SU-DHL-6 (cell line): ENCODE measurements around the gene CDC25C.
A peak's percentile ranks its signal among the peaks of the same experiment; 100 is the strongest.

Experiments used
- H2AFZ ChIP-seq: fragments of 200-600 bp; sonication (generic); 2 replicates; pipeline ENCODE4 v1.6.1; 2014; ENCODE audit warnings: low read depth, mild to moderate bottlenecking, moderate library complexity, mixed read lengths, antibody characterized with exemption, low read length; ENCODE audit not compliant: severe bottlenecking
- H3F3A ChIP-seq: fragments of 200-600 bp; shearing (Covaris generic); 2 replicates; pipeline ENCODE4 v1.6.0; 2016; ENCODE audit warnings: antibody characterized with exemption, mild to moderate bottlenecking; ENCODE audit not compliant: insufficient read depth
- H3K27ac ChIP-seq: fragments of 200-600 bp; sonication (generic); 2 replicates; pipeline ENCODE4 v1.5.1; 2016; ENCODE audit warnings: low read depth, mild to moderate bottlenecking, low read length, moderate library complexity, mixed read lengths
- H3K27me3 ChIP-seq: fragments of 200-600 bp; sonication (generic), shearing (Covaris generic); 2 replicates; pipeline ENCODE4 v1.6.0; 2014; ENCODE audit warnings: mild to moderate bottlenecking, low read length
- H3K36me3 ChIP-seq: fragments of 200-600 bp; sonication (generic); 2 replicates; pipeline ENCODE4 v1.6.1; 2014; ENCODE audit warnings: mild to moderate bottlenecking, low read length, mixed read lengths
- H3K4me2 ChIP-seq: fragments of 300-600, 200-600 bp; shearing (Covaris generic), sonication (generic); 2 replicates; pipeline ENCODE4 v1.6.0; 2014; ENCODE audit warnings: low read length, low read depth, mild to moderate bottlenecking; ENCODE audit not compliant: poor library complexity, severe bottlenecking
- H3K4me3 ChIP-seq: fragments of 200-600 bp; sonication (generic); 2 replicates; pipeline ENCODE4 v1.5.1; 2014; ENCODE audit warnings: antibody characterized with exemption, low read length, mild to moderate bottlenecking, mixed read lengths; ENCODE audit not compliant: insufficient read depth, poor library complexity, severe bottlenecking
- H3K79me2 ChIP-seq: fragments of 200-600 bp; sonication (generic); 2 replicates; pipeline ENCODE4 v1.6.1; 2014; ENCODE audit warnings: mild to moderate bottlenecking, low read length, moderate library complexity; ENCODE audit not compliant: insufficient read depth
- H3K9ac ChIP-seq: fragments of 200-600 bp; sonication (generic); 2 replicates; pipeline ENCODE4 v1.7.0; 2014; ENCODE audit warnings: mild to moderate bottlenecking, low read length
- H3K9me2 ChIP-seq: fragments of 200-600 bp; sonication (generic); replicated peaks from 2 replicates; pipeline ENCODE4 v1.6.1; 2014; ENCODE audit warnings: low read length; ENCODE audit not compliant: insufficient read depth
- H3K9me3 ChIP-seq: fragments of 200-600 bp; sonication (generic); 2 replicates; pipeline ENCODE4 v1.6.1; 2014; ENCODE audit warnings: low read length, mixed read lengths; ENCODE audit not compliant: insufficient read depth
- H4K20me1 ChIP-seq: fragments of 200-600 bp; sonication (generic); 2 replicates; pipeline ENCODE4 v1.6.1; 2014; ENCODE audit warnings: low read depth, mild to moderate bottlenecking, antibody characterized with exemption, low read length, moderate library complexity, mixed read lengths
- EZH2phosphoT487 ChIP-seq: fragments of 200-600 bp; sonication (generic), shearing (Covaris generic); conservative IDR thresholded peaks from 2 replicates; pipeline ENCODE4 v1.6.1; 2018; ENCODE audit warnings: mild to moderate bottlenecking, antibody characterized with exemption, low read length, moderate library complexity, mixed read lengths
- TF ChIP-seq, protein P1 (sequence below): fragments of 200-600 bp; sonication (generic); IDR thresholded peaks from one replicate; pipeline ENCODE4 v1.5.1; 2017; ENCODE audit warnings: antibody characterized with exemption, mild to moderate bottlenecking, low read length, moderate library complexity; ENCODE audit not compliant: insufficient read depth, poor library complexity, severe bottlenecking

The CDC25C gene

DNA sequence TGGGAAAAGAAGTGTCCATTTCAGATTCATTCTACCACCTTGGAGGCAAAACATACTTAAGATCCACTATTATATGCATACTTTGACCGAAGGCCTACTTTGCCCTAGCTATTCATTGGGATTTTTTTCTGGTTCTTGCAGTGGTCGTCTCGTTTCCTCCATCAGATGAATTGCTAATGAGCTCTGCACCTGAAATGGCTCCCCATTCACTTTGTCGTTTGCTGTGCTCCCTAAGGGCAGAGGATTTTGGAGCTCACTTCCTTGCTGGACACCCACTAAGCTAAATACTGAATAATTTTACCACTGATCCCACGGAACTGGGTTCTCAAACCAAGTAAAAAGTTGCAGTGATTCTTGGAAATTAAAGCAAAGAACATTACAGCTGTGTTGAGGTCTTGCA lies 22.8 kb upstream of the CDC25C start:
- peak overlapping the region; percentile 83 for H3K4me2 ChIP-seq
- peaks cover 23% of the 10 kb centered on the region for H3F3A ChIP-seq
- H4K20me1 ChIP-seq, result peaks cover 12% of the 10 kb centered on the region; the same call in 1 of the 2 replicates
- no peak overlapping the region for H2AFZ ChIP-seq
- no peaks in the 10 kb centered on the region; the same call in 1 of the 2 replicates for H3K9me3 ChIP-seq
- H3K79me2 ChIP-seq, result peaks cover 62% of the 10 kb centered on the region
- peak overlapping the region; percentile 98 for H3K9ac ChIP-seq
- H3K27ac ChIP-seq, result peak overlapping the region; percentile 97; the same call in 1 of the 2 replicates
- no peak for TF ChIP-seq EZH2phosphoT487
- TF ChIP-seq, protein P1, sequence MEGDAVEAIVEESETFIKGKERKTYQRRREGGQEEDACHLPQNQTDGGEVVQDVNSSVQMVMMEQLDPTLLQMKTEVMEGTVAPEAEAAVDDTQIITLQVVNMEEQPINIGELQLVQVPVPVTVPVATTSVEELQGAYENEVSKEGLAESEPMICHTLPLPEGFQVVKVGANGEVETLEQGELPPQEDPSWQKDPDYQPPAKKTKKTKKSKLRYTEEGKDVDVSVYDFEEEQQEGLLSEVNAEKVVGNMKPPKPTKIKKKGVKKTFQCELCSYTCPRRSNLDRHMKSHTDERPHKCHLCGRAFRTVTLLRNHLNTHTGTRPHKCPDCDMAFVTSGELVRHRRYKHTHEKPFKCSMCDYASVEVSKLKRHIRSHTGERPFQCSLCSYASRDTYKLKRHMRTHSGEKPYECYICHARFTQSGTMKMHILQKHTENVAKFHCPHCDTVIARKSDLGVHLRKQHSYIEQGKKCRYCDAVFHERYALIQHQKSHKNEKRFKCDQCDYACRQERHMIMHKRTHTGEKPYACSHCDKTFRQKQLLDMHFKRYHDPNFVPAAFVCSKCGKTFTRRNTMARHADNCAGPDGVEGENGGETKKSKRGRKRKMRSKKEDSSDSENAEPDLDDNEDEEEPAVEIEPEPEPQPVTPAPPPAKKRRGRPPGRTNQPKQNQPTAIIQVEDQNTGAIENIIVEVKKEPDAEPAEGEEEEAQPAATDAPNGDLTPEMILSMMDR, result no peak
- no peaks in the 10 kb centered on the region for H3K27me3 ChIP-seq
- H3K9me2 ChIP-seq, result no peaks in the 10 kb centered on the region
- H3K4me3 ChIP-seq, result peak overlapping the region; percentile 100
- no peaks in the 10 kb centered on the region for H3K36me3 ChIP-seq

- Histone ChIP-seq H4K20me1 (peaks cover 12% of the 10 kb centered on the region; the same call in 1 of the 2 replicates), H3K9me3 (no peaks in the 10 kb centered on the region; the same call in 1 of the 2 replicates), H3F3A (peaks cover 23% of the 10 kb centered on the region), H3K27ac (peak overlapping the region; percentile 97), H3K9me2 (no peaks in the 10 kb centered on the region), H2AFZ (peak overlapping the region; percentile 82), H3K36me3 (no peaks in the 10 kb centered on the region), H3K79me2 (peaks cover 56% of the 10 kb centered on the region), H3K9ac (peak overlapping the region; percentile 98), H3K27me3 (no peaks in the 10 kb centered on the region), H3K4me3 (peak overlapping the region; percentile 100), H3K4me2 (peak overlapping the region; percentile 83)
- no peak for TF ChIP-seq EZH2phosphoT487
- TF ChIP-seq, protein P1, result no peak
Observed at GRCh38 chr5:138353560-138354080, 22.0 kb upstream of the CDC25C start.

- H3K4me2 ChIP-seq, result peak overlapping the region; percentile 83
- peak overlapping the region; percentile 82 for H2AFZ ChIP-seq
- no peak for TF ChIP-seq EZH2phosphoT487
- TF ChIP-seq, protein P1, result peak; percentile 46
- peaks cover 23% of the 10 kb centered on the region for H3F3A ChIP-seq
- peaks cover 12% of the 10 kb centered on the region; the same call in 1 of the 2 replicates for H4K20me1 ChIP-seq
- peaks cover 50% of the 10 kb centered on the region for H3K79me2 ChIP-seq
- H3K9me2 ChIP-seq, result no peaks in the 10 kb centered on the region
- H3K4me3 ChIP-seq, result peak overlapping the region; percentile 100
- peak overlapping the region; percentile 97 for H3K27ac ChIP-seq
- H3K27me3 ChIP-seq, result no peaks in the 10 kb centered on the region
- H3K9ac ChIP-seq, result peak overlapping the region; percentile 98
- no peaks in the 10 kb centered on the region for H3K36me3 ChIP-seq
- no peaks in the 10 kb centered on the region; the same call in 1 of the 2 replicates for H3K9me3 ChIP-seq
Observed at GRCh38 chr5:138352722-138353559, 21.3 kb upstream of the CDC25C start.
